Cardiac fibroblast (primary cell): ENCODE data around the gene SCRN1.
A peak's percentile ranks its signal among the peaks of the same experiment; 100 is the strongest.

Source experiments
- DNase-seq, 2 donors: peaks; one replicate each; pipeline versions ENCODE4 v3.0.0 to v3.0.0-alpha.2; 2010; ENCODE audit warnings: low read depth in 2 of 2
- H3K4me3 ChIP-seq, 2 donors: replicated peaks in 1 of 2; 1 replicate in 1 of 2; 2 replicates in 1 of 2; pipeline ENCODE4 v1.5.1; 2011; ENCODE audit warnings: low read depth in 2 of 2, low read length in 2 of 2, mild to moderate bottlenecking in 2 of 2, moderate library complexity in 1 of 2
- TF ChIP-seq, protein P1 (sequence below): IDR thresholded peaks from one replicate; pipeline ENCODE4 v1.5.1; 2011; ENCODE audit warnings: low read depth, mild to moderate bottlenecking, low read length, inconsistent platforms

Gene SCRN1

DNA sequence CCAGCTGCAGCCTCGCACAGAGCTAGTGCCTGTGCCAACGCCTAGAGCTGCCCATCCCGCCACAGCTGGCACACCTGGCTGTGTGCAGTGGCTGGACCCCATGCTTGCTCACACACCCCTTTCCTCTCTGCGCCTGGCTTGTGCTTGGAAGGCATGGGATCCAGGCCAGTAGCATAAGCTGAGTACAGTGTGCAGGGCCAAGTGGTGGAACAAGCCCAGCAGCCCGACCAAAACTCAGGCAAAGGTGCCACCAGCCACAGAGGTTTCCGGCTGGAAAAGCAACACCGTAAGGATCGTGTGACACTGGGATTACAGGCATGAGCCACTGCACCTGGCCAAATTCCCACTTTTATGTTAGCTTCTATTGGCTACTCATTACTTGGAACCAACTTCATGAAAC is 38.4 kb downstream of the SCRN1 start:
- H3K4me3 ChIP-seq: no peak overlapping the region
- DNase-seq: no peak
- TF ChIP-seq, protein P1, sequence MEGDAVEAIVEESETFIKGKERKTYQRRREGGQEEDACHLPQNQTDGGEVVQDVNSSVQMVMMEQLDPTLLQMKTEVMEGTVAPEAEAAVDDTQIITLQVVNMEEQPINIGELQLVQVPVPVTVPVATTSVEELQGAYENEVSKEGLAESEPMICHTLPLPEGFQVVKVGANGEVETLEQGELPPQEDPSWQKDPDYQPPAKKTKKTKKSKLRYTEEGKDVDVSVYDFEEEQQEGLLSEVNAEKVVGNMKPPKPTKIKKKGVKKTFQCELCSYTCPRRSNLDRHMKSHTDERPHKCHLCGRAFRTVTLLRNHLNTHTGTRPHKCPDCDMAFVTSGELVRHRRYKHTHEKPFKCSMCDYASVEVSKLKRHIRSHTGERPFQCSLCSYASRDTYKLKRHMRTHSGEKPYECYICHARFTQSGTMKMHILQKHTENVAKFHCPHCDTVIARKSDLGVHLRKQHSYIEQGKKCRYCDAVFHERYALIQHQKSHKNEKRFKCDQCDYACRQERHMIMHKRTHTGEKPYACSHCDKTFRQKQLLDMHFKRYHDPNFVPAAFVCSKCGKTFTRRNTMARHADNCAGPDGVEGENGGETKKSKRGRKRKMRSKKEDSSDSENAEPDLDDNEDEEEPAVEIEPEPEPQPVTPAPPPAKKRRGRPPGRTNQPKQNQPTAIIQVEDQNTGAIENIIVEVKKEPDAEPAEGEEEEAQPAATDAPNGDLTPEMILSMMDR: no peak

DNA sequence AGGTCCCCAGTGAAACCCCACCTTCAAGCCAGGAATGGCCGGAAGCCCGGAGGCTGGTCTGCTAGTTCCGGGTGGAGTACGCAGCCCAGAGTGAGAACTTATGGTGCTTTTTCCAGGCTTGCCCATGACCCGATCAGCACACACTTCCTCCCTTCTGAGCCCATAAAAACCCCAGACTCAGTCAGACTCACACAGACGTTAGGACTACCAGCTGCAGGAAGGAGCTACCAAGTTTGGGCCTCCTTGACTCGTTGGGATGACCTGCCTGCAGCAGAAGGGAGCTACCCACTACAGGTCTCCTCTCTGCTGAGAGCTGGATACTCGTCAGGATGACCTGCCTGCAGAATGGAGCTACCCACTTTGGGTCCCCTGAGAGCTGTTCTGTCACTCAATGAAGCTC is 39.1 kb downstream of the SCRN1 start:
- DNase-seq: no peak
- H3K4me3 ChIP-seq: no peak overlapping the region
- TF ChIP-seq, protein P1: no peak

DNA sequence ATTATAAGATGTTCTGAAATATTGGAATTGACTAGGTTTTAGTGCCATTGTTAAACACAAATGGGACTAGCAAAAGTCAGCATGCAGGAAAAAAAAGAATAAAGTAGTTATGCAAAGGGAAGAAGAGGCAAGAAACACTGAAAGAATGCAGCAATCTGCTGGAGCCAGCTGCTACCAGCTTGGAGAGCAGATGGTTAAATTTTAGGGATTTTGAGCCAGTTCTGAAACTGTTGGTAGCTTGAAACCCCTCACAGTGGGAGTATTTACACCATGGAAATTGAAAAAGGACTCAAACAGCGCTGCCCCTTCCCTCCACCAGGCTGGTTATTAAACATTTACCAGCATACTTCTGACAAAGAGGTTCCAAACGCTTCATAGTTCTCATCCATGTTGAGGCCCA is 41.0 kb downstream of the SCRN1 start:
- H3K4me3 ChIP-seq: no peak overlapping the region
- TF ChIP-seq, protein P1: no peak
- no peak for DNase-seq

DNA sequence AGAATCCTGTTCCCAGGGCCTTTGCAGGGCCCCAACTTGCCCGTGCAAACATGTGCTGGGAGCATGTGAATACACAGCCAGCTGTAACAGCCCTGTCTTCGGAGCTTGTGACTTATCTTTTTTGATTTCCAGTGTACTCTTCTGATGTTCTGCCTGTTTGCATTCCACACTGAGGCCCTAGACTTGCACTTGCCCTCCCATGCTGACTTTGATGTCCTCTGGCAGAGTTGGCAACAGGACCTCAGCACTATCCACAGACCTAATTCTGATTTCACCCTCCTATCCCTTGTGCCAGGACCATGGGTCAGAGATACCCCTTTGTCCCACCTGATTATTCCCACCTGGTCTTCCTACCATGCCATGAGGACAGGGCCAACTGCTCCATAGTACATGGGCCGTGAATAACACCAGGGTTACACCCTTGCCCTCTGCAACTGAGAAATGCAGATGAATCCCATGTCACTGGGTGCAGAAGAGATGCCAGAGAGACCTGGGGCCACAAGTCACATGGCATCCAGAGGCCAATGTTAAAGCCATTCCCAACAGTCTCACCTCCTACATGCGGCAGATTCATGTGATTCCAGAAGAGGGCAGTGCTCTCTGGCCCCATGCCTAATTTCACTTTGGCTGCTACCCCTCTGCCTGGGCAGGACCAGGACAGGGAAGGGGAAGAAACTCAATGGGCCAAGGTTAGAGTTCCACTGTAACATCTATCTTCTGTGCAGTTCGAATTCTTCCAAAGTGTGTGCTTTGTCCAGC is 43.0 kb downstream of the SCRN1 start:
- no peak overlapping the region for H3K4me3 ChIP-seq
- peak; percentile 41 to 57 for DNase-seq
- TF ChIP-seq, protein P1: peak; percentile 38

DNA sequence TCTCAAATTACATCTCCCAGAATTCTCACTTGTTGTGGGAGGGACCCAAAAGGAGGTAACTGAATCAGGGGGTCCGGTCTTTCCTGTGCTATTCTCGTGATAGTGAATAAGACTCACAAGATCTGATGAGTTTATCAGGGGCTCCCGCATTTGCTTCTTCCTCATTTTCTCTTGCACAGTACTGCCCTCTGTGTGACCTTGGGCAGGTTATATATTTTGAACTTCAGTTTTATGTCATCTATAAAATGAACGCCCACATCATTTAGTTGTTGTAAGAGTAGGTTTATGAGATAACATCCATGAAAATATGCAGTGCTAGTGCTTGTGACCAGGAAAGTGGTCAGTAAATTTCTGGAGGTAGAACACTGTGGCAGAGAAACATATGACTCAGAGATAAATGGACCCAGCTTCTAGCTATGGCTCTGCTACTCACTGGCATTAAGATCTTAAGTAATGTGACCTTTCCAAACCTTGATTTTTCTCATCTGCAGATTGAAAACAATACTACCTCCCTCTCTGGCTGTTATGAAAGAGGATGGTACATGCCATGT is 44.3 kb downstream of the SCRN1 start:
- TF ChIP-seq, protein P1: no peak
- DNase-seq: no peak
- no peak overlapping the region for H3K4me3 ChIP-seq

DNA sequence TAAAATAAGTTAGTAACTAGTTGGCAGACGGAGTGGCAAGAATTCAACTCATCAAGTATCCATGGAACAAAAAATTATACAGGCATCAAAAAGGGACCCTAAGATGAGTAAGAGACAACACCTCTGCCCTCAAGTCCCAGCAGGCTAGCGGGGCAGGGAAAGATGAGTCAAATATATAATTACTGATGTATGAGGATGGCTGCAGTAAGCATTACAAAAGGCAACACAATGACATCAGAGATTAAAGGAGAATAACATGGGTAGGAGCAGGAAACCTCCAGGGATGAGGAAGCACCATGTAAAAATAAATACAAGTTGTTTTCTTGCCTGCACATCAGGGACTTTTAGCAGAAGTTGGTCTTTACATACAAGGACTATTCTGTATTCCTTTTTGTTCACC is 49.4 kb downstream of the SCRN1 start:
- H3K4me3 ChIP-seq: no peak overlapping the region
- TF ChIP-seq, protein P1: no peak
- DNase-seq: peak in 1 of 2 donors; percentile 26

DNA sequence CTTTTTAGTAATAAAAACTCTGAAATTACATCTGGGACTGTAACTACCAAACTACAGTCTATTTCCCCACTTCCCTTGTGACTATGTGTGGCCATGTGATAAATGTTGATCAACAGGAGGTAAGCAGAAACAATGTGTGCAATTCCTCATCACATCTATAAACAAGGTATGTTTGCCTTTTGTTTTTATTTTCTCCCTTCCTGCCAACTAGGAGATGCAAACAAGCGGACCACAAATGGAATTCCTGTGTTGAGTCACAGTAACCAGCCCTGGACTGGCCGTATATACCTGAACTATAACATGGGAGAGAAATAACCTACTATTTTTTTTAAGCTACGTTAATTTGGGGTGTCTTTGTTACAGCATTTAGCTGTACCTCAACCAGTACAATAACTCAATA is 52.5 kb downstream of the SCRN1 start:
- no peak for DNase-seq
- H3K4me3 ChIP-seq: no peak overlapping the region
- TF ChIP-seq, protein P1: no peak
